22Rv1 (cell line): Measurements from ENCODE around the gene PTPRD.

Experiments
- CTCF ChIP-seq: fragments of 450-650 bp; IDR thresholded peaks from 2 replicates; pipeline ENCODE4 v1.5.1; 2017; ENCODE audit warnings: mild to moderate bottlenecking
- ZFX ChIP-seq: fragments of 450-650 bp; IDR thresholded peaks from 2 replicates; pipeline ENCODE4 v1.6.1; 2017; ENCODE audit warnings: antibody characterized with exemption, borderline replicate concordance

- TF ChIP-seq CTCF (no peak), ZFX (no peak)
These were observed 1500.6 kb downstream of the PTPRD start for GRCh38 chr9:9112001-9112720.
